ENCODE results near the gene ASTN2. TPM values are rescaled to one million over a fixed set of nuclear protein-coding genes. Genes with fewer than 3 reads are reported as not detected.

The ASTN2 gene
- total RNA-seq, 4 donors from 2014 or later: 0.94 to 5.6 (median 3.7) TPM

- no peaks in the 10 kb centered on the region for H3K4me1 ChIP-seq
- H3K4me3 ChIP-seq (replicated peaks in 1 of 3): no peak overlapping the region
- no peaks in the 10 kb centered on the region for H3K36me3 ChIP-seq
- intact Hi-C loops (cut with DNase I): no loop called here
- no peak overlapping the region for H3K27ac ChIP-seq
- no peaks in the 10 kb centered on the region for H3K27me3 ChIP-seq
- TF ChIP-seq POLR2A (IDR thresholded peaks at IDR 0.05) (no peak), CTCF (IDR thresholded peaks at IDR 0.05) (no peak)
- 70 to 77% methylated on average over 4 of the region's 4 CpGs for WGBS, 2 donors
- H3K9me3 ChIP-seq: no peaks in the 10 kb centered on the region
- DNase-seq: no peak
These were observed 469.9 kb downstream of the ASTN2 start for GRCh38 chr9:116944714-116945534.

GRCh38 chr9:116943970-116944369 is 470.9 kb downstream of the ASTN2 start:
- Histone ChIP-seq H3K4me1 (no peaks in the 10 kb centered on the region), H3K4me3 (replicated peaks in 1 of 3) (no peak overlapping the region), H3K36me3 (no peaks in the 10 kb centered on the region), H3K9me3 (no peaks in the 10 kb centered on the region), H3K27ac (no peak overlapping the region), H3K27me3 (no peaks in the 10 kb centered on the region)
- TF ChIP-seq CTCF (IDR thresholded peaks at IDR 0.05) (no peak), POLR2A (IDR thresholded peaks at IDR 0.05) (no peak)
- intact Hi-C loops (cut with DNase I): no loop called here
- no peak for DNase-seq
- 85 to 86% methylated on average over 5 of the region's 5 CpGs for WGBS, 2 donors

- no peak for DNase-seq
- 86 to 89% methylated on average over 3 of the region's 3 CpGs for WGBS, 2 donors
- Histone ChIP-seq H3K4me1 (no peaks in the 10 kb centered on the region), H3K4me3 (replicated peaks in 1 of 3) (no peak overlapping the region), H3K9me3 (no peaks in the 10 kb centered on the region), H3K36me3 (no peaks in the 10 kb centered on the region), H3K27ac (no peak overlapping the region), H3K27me3 (no peaks in the 10 kb centered on the region)
- no peak for TF ChIP-seq CTCF (IDR thresholded peaks at IDR 0.05)
- no peak for TF ChIP-seq POLR2A (IDR thresholded peaks at IDR 0.05)
- intact Hi-C loops (cut with DNase I): no loop called here
These were observed 472.2 kb downstream of the ASTN2 start for GRCh38 chr9:116942593-116943061.

GRCh38 chr9:116941266-116941665 is 473.6 kb downstream of the ASTN2 start:
- no peak for TF ChIP-seq CTCF (IDR thresholded peaks at IDR 0.05)
- TF ChIP-seq POLR2A (IDR thresholded peaks at IDR 0.05): no peak
- no peak overlapping the region for H3K4me3 ChIP-seq (replicated peaks in 1 of 3)
- H3K36me3 ChIP-seq: no peaks in the 10 kb centered on the region
- intact Hi-C loops (cut with DNase I): no loop called here
- no peaks in the 10 kb centered on the region for H3K27me3 ChIP-seq
- no peak for DNase-seq
- no peaks in the 10 kb centered on the region for H3K9me3 ChIP-seq
- no peak overlapping the region for H3K27ac ChIP-seq
- no peaks in the 10 kb centered on the region for H3K4me1 ChIP-seq

- no peak for DNase-seq
- Histone ChIP-seq H3K4me1 (no peaks in the 10 kb centered on the region), H3K9me3 (no peaks in the 10 kb centered on the region), H3K27me3 (no peaks in the 10 kb centered on the region), H3K4me3 (replicated peaks in 1 of 3) (no peak overlapping the region), H3K36me3 (no peaks in the 10 kb centered on the region), H3K27ac (no peak overlapping the region)
- TF ChIP-seq CTCF (IDR thresholded peaks at IDR 0.05) (no peak), POLR2A (IDR thresholded peaks at IDR 0.05) (no peak)
- intact Hi-C loops (cut with DNase I): no loop called here
- 92% methylated on average over 4 of the region's 4 CpGs for WGBS, 2 donors
These were observed 474.1 kb downstream of the ASTN2 start for GRCh38 chr9:116940614-116941215.

All from thyroid gland (tissue), 4 donors.